Sciatic nerve (tissue), 2 donors: ENCODE results near the gene RPL23. TPM values are rescaled to one million over a fixed set of nuclear protein-coding genes. Genes with fewer than 3 reads are reported as not detected.

ENCODE experiments used
- ATAC-seq: fragments of 200-7000 bp; cut with Tn5 transposase; one replicate; pipeline ENCODE4 v1.9.1; 2020; ENCODE audit warnings: mild to moderate bottlenecking, moderate library complexity
- DNase-seq: peaks from one replicate; pipeline ENCODE4 v3.0.0-alpha.2; 2020; ENCODE audit warnings: low spot score
- intact Hi-C: fragments of 100-400 bp; cut with DNase I; formaldehyde crosslinking; loops from one replicate; pipeline ENCODE4 v1.14.2; 2022
- total RNA-seq: library from RNA; stranded (reverse); fragmentation: NEBNext Ultra II Directional; extraction: Animal tissue kit (Norgen Biotek cat#: 25700); gene quantifications from one replicate; pipeline ENCODE4 v1.2.1, GENCODE V29; 2021
- donor health status: DM: no; HTN: no; CAD: no.
- donor health status: DM: no; HTN: no; CAD: no.

The RPL23 gene
- total RNA-seq, 1 donor from 2014 or later = 1,106 TPM

- peak; percentile 20 for ATAC-seq
- no peak for DNase-seq
- intact Hi-C loops = no loop called here
Measured at GRCh38 chr17:38885728-38886642, 32.5 kb upstream of the RPL23 start.

GRCh38 chr17:38885044-38885727 lies 31.7 kb upstream of the RPL23 start:
- DNase-seq (no peak), ATAC-seq (no peak)
- intact Hi-C loops = no loop called here

DNA sequence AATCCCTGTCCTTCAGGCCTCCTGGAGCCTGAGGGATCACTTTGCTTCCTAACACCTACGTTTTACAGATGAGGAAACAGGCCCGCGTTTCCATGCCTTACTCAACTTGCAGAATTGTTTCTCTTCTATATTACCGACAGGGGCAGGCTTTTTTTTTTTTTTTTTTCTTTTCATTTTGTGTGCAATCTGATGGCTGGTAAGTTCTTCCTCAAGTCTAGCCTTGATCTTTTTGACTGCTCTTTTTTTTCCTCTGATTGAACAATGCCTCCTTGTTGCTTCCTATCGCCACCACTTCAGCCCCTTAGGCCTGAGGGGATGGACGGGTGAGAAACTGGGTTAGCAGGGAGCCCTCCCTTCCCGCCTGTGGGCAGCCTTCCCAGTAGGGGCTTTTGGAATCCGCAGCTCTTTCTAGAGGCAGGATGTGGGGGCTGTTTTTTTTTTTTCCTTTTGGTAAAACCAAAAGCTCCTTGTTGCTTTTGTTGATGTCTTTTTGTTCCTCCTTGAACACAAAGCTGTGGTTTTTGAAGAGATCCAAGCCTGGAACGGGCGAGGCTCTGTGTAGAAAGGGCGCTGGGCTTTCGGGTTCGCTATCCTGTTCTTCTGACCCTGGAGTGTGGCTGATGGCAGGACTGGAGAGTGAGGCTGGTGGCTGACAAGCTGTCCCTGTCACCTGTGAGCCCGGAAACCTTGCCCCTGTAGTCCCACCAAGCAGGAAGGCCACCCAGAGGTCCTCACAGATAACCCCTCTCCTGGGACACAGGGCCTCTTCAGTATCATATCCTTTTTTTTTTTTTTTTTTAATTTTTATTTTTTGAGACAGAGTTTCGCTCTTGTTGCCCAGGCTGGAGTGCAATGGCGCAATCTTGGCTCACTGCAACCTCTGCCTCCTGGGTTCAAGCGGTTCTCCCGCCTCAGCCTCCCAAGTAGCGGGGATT lies 30.3 kb upstream of the RPL23 start:
- no peak for DNase-seq
- peak; percentile 35 for ATAC-seq
- intact Hi-C loops = no loop called here

DNA sequence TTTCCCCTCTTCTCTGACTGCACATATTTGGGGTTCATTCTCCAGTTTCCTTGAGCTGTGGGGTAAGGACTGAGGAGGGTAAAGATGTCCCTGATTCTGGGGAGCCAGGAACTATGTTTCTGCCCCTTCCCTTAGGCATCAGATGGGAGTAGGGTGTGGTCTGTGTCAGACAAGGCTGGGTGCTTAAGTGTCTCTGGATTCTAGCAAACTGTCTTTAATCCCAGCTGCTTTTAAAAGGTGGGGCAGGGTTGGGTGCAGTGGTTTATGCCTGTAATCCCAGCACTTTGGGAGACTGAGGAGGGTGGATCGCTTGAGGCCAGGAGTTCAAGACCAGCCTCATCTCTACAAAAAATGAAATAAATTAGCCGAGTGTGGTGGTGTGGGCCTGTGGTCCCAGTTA lies 29.3 kb upstream of the RPL23 start:
- ATAC-seq (no peak), DNase-seq (no peak)
- intact Hi-C loops = no loop called here

DNA sequence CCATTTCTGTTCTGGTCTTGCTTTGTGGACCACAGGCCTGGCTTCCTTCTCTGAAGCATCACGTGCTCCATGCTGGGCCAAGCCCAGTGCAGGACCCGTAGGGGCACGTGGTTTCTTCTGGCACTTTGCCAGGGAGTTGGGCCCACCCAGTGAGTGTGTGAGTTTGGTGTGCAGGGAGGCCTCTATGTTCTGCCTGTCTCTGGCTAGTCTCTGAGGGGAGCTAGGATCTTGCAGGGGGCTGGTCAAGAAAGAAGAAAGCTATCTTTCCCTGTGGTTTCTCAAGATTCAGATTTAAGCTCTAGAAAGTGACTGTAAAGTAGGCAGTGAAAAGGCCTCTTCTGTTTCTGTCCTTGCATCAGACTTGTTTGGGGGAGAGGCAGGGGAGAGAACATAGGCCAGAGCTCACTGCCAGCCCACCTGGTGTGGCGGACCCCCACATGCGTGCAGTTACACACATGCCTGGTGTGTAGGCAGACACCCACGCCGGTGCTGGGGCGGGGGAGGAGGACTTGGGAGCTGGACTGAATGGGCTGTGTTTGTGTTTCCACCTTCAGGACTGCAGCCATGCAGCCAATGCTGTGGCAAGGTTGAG lies 28.2 kb upstream of the RPL23 start:
- intact Hi-C loops = no loop called here
- peak; percentile 90 for DNase-seq
- ATAC-seq = peak; percentile 78

DNA sequence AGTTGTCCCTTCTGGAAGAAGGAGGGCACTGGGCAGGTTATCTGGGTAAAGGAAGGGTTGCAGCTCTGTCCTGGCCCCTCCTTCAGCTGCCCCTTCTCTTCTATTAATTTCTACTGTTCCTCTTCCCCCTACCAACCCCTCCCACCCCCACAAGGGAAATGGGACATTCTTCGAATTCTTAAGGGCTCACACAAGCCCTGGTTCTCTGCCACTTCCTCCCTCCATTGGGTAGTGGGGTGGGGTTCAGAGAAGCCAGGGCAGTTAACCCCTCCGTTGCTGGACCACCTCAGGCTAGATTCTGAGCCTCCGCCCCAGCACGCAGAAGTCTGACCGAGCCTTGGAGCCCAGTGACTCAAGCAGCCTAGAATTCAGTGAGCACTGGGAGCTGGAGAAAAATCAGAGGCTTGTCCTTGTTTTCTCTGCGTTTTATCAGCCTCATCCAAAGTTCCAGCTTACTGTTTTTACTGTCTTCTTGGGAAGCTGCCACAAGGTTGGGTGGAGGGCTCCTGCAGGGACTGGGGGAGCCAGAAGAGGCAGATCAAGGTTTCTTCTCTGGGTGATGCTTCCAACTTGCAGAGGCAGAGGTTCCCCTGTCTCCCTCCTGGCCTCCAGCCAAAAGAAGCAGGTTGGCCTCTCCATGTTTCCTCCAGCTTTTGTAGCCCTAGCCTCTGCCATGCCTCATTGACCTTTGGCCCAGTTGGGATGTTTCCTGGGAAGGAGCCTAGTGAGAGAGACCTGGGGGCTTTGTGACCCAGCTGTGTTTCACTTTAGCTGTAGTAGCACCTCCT lies 26.6 kb upstream of the RPL23 start:
- intact Hi-C loops = loop anchor here (10.0 kb wide), 1 partner anchor 275 kb away; the partner anchor contains the start of gene PLXDC1
- ATAC-seq (peak; percentile 38), DNase-seq (peak; percentile 76)

GRCh38 chr17:38877130-38877851 lies 23.8 kb upstream of the RPL23 start:
- no peak for DNase-seq
- intact Hi-C loops = loop anchor here (10.0 kb wide), 1 partner anchor 278 kb away; the partner anchor contains the start of gene PLXDC1
- ATAC-seq = no peak

DNA sequence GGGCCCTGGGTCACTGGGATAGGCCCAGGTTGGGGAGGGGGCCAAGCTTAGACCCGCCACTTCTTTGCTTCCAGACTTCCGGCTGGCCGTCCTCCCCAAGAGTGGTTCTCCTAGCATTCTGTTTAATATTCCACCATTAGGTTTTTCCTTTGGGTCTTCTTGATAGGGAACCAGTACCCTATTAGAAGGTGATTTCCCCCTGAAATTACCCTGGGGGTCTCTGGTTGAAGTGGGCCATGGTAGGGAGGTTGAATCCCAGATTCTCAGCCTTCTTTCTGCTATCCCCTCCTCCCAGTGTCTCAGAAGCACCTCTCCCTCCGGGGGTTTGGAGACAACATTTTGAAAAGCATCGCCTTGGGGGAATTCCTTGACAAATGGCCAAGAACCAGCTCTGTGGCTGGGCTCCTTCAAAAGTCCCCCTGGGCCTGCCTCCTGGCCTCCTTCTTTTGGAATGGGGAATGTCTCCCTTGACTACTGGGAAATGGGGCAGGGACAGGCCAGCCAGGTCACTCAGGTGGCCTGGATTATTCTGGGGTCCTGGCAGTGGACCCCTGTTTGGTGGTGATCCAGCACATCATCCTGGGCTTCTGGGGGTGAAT lies 22.1 kb upstream of the RPL23 start:
- intact Hi-C loops = loop anchor here (10.0 kb wide), 1 partner anchor 279 kb away; the partner anchor contains the start of gene PLXDC1
- no peak for ATAC-seq
- DNase-seq = no peak

DNA sequence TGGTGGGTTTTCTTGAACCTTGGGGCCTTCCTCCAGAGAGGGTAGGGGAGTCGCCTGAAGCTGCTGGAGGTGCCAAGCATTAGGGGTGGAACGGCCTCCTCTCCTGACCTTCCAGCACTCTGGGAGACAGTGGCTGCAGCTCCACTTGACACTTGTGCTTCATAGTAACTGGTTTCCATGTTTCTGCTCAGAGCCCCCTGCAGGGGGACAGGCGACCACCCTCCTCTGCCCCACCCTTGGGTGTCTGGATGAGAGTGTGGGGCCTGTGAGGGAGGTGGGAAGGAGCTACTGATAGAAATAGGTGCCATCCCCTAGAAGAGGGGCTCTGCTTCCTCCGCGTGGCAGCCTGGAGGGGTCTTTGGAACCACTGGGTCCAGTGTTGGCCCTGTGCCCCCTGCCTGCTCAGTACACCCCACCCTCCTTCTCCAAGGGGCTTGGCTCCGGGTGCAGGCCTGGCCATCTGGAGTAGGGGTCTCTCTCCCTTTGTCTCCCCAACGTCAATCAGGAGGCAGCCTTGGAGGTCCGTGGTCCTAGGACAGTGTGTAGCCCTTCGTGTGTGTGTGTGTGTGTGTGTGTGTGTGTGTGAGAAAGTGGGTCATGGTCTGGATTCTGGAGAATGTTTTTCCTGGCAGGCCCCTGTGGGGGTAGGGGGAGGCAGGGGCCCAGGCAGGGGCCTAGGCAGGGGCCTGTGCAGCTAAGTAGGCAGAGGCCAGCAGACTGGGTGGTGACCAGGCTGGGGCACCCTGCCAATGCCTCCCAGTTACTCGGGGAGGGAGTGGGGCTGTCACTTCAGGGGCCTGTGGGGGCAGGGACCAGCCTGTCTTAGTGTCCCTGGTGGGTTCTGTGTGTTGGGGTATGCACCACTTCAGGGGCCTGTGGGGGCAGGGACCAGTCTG lies 21.2 kb upstream of the RPL23 start:
- DNase-seq (peak; percentile 74), ATAC-seq (no peak)
- intact Hi-C loops = loop anchor here (10.0 kb wide), 1 partner anchor 280 kb away; the partner anchor contains the start of gene PLXDC1

DNA sequence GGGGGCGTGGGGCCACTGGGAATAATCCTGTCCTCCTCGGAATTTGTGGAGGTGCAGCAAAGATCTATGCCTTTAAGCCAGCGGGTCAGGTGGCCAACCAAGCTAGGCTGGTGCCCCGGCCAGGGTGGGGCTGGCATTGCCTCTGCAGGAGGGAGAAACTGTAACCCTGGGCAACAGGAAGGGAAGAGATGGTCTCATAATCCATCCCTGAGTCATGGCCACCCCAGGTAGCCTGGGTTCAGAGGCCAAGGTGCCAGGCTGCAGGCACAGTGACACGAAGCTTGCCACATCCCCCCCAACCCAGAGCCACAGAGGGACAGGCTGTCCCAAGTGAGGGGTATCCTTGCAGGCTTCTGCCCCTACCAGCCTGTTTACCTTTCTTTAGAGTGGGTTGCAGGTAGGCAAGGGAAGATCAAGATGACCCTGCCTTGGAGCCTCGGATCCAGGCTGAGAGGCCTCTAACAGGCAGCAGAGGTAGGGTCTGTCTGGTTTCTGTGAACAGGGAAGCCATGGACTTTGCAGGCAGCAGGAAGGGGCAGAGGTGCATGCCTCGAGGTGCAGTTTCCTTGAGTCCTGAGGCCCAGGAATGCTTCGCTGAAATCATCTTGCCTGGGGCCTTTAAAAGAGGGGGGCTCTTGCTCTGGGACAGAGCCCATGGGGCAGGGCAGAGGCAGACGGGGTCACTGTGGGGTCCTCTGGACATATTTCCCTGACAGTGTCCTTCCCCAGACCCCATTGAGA lies 20.3 kb upstream of the RPL23 start:
- intact Hi-C loops = loop anchor here (10.0 kb wide), 1 partner anchor 281 kb away; the partner anchor contains the start of gene PLXDC1
- DNase-seq (no peak), ATAC-seq (no peak)

DNA sequence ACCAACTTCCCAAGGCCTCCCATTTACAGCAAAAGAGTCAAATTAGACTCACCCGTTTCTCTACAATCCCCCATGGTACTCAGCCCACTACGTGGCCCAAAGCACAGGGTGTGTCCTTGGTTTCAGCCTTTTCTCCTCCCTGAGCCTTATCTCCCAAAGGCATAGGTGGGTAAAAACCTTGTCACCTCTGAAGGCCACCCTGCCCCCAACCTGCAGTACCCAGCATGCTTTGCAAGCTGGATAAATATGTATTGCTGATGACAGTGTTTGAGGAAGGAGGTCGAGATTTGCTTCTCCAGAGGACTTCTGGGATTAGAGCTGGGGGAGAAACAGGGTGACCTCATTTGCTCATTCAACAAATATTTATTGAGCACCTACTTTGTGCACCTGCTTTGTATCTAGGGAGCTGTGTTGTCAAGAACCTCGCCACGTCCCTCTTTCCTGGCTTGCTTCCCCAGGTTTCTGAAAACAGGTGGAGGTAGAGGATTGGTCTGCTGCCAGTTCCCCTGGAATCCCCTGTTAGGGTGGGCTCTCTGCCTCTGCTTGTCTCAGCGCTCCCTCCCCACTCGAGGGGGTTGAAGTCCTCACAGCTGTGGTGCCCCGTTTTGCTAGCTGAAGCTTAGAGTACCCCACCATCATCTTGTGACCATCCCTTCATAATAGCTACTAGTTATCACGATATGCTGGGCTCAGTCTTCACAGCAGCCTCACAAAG lies 19.3 kb upstream of the RPL23 start:
- DNase-seq (no peak), ATAC-seq (no peak)
- intact Hi-C loops = loop anchor here (10.0 kb wide), 1 partner anchor 282 kb away; the partner anchor contains the start of gene PLXDC1

DNA sequence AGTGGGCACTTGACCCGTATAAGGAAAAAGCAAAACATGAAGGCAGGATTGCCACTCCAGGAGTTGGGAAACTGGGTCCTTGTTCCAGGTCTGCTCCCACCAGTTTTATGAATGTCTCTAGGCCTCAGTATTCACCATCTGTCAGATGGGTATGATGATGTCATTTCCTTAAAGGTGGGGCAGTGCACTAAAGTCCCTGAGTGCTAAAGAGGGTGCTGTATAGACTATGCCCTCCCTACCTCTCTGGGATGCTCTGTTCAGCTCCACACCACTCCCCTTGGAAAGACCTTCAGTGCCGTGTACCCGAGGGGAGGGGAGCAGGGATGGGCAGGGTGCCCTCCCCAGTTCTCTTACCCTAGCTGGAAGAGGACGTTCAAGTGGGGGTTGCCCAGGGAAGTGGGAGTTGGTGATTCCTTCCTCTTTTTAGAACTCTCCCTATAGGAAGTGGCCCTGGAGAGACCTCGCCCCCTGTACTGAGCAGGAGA lies 18.5 kb upstream of the RPL23 start:
- ATAC-seq (no peak), DNase-seq (no peak)
- intact Hi-C loops = loop anchor here (10.0 kb wide), 1 partner anchor 283 kb away; the partner anchor contains the start of gene PLXDC1

GRCh38 chr17:38871247-38872015 lies 17.9 kb upstream of the RPL23 start:
- intact Hi-C loops = loop anchor here (10.0 kb wide), 1 partner anchor 283 kb away; the partner anchor contains the start of gene PLXDC1
- DNase-seq (peak; percentile 82), ATAC-seq (peak; percentile 4)
